ENCODE results near the gene WDR48.

- no peak for TF ChIP-seq CTCF (conservative IDR thresholded peaks at IDR 0.05; ENCODE audit: low read depth in 2 of 2)
- TF ChIP-seq JUNB (IDR thresholded peaks at IDR 0.05; ENCODE audit: unreplicated experiment): no peak
- no peak for TF ChIP-seq EZH2 (IDR thresholded peaks at IDR 0.05; ENCODE audit: low read depth, unreplicated experiment)
- no peak for TF ChIP-seq EZH2phosphoT487 (IDR thresholded peaks at IDR 0.05; ENCODE audit: unreplicated experiment)
- no peak for TF ChIP-seq STAT1 (IDR thresholded peaks at IDR 0.05; ENCODE audit: unreplicated experiment)
Observed at GRCh38 chr3:39029556-39029955, 22.3 kb upstream of the WDR48 start.

Measured in GM23338 (cell line).